HG02852 (cell line): Measurements from ENCODE around the gene MYCN.
"Not testable (repeated sequence)": the region's sequence is repeated elsewhere in the genome, so short reads cannot be mapped to it uniquely, and the experiment has no call there.

Source experiments
- ATAC-seq: cut with Tn5 transposase; IDR thresholded peaks from one replicate; pipeline ENCODE4 v1.9.1; 2021; ENCODE audit warnings: mild to moderate bottlenecking, moderate library complexity; ENCODE audit not compliant: unreplicated experiment

The MYCN gene

GRCh38 chr2:15907461-15908324, 32.7 kb upstream of the MYCN start:
- no peak for ATAC-seq

GRCh38 chr2:15908371-15908770, 32.0 kb upstream of the MYCN start:
- no peak for ATAC-seq

- ATAC-seq, result no peak
These were observed 31.2 kb upstream of the MYCN start for GRCh38 chr2:15909157-15909556.

- no peak for ATAC-seq
These were observed 30.6 kb upstream of the MYCN start for GRCh38 chr2:15909736-15910135.

GRCh38 chr2:15911270-15911669, 29.1 kb upstream of the MYCN start:
- ATAC-seq, result not testable (repeated sequence)

- ATAC-seq, result no peak
These were observed 28.7 kb upstream of the MYCN start for GRCh38 chr2:15911686-15912085.

- ATAC-seq, result no peak
These were observed 28.1 kb upstream of the MYCN start for GRCh38 chr2:15912203-15912602.

- ATAC-seq, result no peak
These were observed 27.2 kb upstream of the MYCN start for GRCh38 chr2:15913146-15913545.

GRCh38 chr2:15914596-15915385, 25.6 kb upstream of the MYCN start:
- no peak for ATAC-seq

- not testable (repeated sequence) for ATAC-seq
These were observed 24.8 kb upstream of the MYCN start for GRCh38 chr2:15915546-15915945.

- no peak for ATAC-seq
These were observed 24.0 kb upstream of the MYCN start for GRCh38 chr2:15916336-15916735.

- ATAC-seq, result no peak
These were observed 21.5 kb upstream of the MYCN start for GRCh38 chr2:15918761-15919356.

- ATAC-seq, result no peak
These were observed 20.5 kb upstream of the MYCN start for GRCh38 chr2:15919716-15920434.

GRCh38 chr2:15920696-15921095, 19.7 kb upstream of the MYCN start:
- ATAC-seq, result no peak

GRCh38 chr2:15923597-15923996, 16.8 kb upstream of the MYCN start:
- no peak for ATAC-seq

GRCh38 chr2:15925819-15926218, 14.5 kb upstream of the MYCN start:
- no peak for ATAC-seq

- no peak for ATAC-seq
These were observed 14.1 kb upstream of the MYCN start for GRCh38 chr2:15926252-15926651.

GRCh38 chr2:15927551-15928218, 12.7 kb upstream of the MYCN start:
- no peak for ATAC-seq

- not testable (repeated sequence) for ATAC-seq
These were observed 11.3 kb upstream of the MYCN start for GRCh38 chr2:15929008-15929407.

GRCh38 chr2:15929861-15930260, 10.5 kb upstream of the MYCN start:
- ATAC-seq, result no peak
